OCI-LY3 (cell line): Measurements from ENCODE around the gene STRADA.

ENCODE experiments used
- EZH2phosphoT487 ChIP-seq: fragments of 200-600 bp; shearing (Covaris generic); IDR thresholded peaks from 2 replicates; pipeline ENCODE4 v1.6.1; 2018; ENCODE audit warnings: antibody characterized with exemption, mixed run types, low read depth
- TF ChIP-seq, protein P1 (sequence below): fragments of 200-600, 300-600 bp; sonication (generic); IDR thresholded peaks from 2 replicates; pipeline ENCODE4 v1.5.1; 2014; ENCODE audit warnings: antibody characterized with exemption, low read length, low read depth

DNA sequence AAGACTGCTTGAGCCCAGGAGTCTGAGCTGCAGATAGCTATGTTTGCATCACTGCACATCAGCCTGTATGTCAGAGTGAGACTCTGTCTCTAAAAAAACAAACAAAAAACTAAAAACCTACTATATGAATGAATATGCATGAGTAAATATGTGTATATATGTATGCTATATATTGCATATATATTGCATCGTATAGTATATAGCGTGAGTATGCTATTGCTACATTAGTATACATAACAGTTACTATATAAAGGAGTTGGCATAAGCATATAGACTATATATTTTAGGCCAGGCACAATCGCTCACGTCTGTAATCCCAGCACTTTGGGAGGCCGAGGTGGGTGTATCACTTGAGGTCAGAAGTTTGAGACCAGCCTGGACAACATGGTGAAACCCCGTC is 48.5 kb upstream of the STRADA start:
- TF ChIP-seq, protein P1, sequence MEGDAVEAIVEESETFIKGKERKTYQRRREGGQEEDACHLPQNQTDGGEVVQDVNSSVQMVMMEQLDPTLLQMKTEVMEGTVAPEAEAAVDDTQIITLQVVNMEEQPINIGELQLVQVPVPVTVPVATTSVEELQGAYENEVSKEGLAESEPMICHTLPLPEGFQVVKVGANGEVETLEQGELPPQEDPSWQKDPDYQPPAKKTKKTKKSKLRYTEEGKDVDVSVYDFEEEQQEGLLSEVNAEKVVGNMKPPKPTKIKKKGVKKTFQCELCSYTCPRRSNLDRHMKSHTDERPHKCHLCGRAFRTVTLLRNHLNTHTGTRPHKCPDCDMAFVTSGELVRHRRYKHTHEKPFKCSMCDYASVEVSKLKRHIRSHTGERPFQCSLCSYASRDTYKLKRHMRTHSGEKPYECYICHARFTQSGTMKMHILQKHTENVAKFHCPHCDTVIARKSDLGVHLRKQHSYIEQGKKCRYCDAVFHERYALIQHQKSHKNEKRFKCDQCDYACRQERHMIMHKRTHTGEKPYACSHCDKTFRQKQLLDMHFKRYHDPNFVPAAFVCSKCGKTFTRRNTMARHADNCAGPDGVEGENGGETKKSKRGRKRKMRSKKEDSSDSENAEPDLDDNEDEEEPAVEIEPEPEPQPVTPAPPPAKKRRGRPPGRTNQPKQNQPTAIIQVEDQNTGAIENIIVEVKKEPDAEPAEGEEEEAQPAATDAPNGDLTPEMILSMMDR: no peak
- no peak for TF ChIP-seq EZH2phosphoT487
